Chondrocyte (in vitro differentiated cells): ENCODE data around the gene CFAP74. TPM values are rescaled to one million over a fixed set of nuclear protein-coding genes. Genes with fewer than 3 reads are reported as not detected.
"Not testable (repeated sequence)": the region's sequence is repeated elsewhere in the genome, so short reads cannot be mapped to it uniquely, and the experiment has no call there.

Source experiments
- DNase-seq: peaks from one replicate; pipeline ENCODE4 v3.0.0; 2021; ENCODE audit warnings: mixed read lengths, low spot score
- H3K27ac Mint-ChIP-seq: one replicate; pipeline ENCODE4 v1.8.0; 2021; ENCODE audit warnings: mild to moderate bottlenecking, moderate library complexity, mixed read lengths; ENCODE audit not compliant: unreplicated experiment
- H3K27me3 Mint-ChIP-seq: 2 replicates; pipeline ENCODE4 v1.8.0; 2021; ENCODE audit warnings: low read depth, mixed read lengths
- H3K36me3 Mint-ChIP-seq: 2 replicates; pipeline ENCODE4 v1.8.0; 2021; ENCODE audit warnings: low read depth, mixed read lengths
- H3K4me1 Mint-ChIP-seq: 2 replicates; pipeline ENCODE4 v1.8.0; 2021; ENCODE audit warnings: low read depth, mild to moderate bottlenecking, mixed read lengths
- H3K4me3 Mint-ChIP-seq: one replicate; pipeline ENCODE4 v1.8.0; 2021; ENCODE audit warnings: mild to moderate bottlenecking, moderate library complexity, mixed read lengths; ENCODE audit not compliant: unreplicated experiment
- H3K9me3 Mint-ChIP-seq: 2 replicates; pipeline ENCODE4 v1.8.0; 2021; ENCODE audit warnings: low read depth, mixed read lengths
- total RNA-seq: library from RNA; stranded (reverse); gene quantifications from 3 replicates; pipeline ENCODE4 v1.2.1, GENCODE V29; 2021
- TF ChIP-seq, protein P1 (sequence below): fragments of 200-600 bp; sonication (generic); IDR thresholded peaks from 2 replicates; pipeline ENCODE4 v1.5.0; 2021; ENCODE audit warnings: antibody characterized with exemption, mild to moderate bottlenecking, moderate library complexity

Gene CFAP74
- total RNA-seq, 1 donor from 2014 or later: not detected

DNA sequence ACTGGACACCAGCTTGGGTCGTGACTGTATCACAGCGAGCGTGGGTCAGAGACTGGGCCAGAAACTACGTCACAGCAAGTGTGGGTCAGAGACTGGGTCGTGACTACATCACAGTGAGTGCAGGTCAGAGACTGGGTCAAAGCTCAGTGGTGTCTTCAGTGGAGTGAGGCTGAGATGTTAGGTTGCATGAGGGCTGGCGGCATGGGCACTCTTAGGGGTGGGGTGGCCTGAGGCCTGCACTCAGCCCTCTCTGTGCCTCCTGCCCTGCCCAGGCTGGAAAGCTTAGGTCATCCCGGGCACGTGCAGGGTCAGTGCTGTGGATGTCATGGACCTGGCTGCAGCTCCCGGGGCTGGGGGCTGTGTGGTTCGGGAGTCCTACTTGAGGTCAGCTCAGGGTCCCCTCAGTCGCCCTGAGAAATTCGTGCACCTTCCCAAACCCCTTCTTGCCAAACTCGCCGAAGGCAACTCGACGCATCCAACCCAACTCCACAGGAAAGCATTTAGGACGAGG is 19.0 kb downstream of the CFAP74 start:
- Mint-ChIP-seq H3K27ac (no peak overlapping the region), H3K36me3 (no peaks in the 10 kb centered on the region), H3K27me3 (peaks cover 16% of the 10 kb centered on the region), H3K9me3 (no peaks in the 10 kb centered on the region), H3K4me3 (no peak overlapping the region), H3K4me1 (peaks cover 5% of the 10 kb centered on the region)
- no peak for DNase-seq
- TF ChIP-seq, protein P1, sequence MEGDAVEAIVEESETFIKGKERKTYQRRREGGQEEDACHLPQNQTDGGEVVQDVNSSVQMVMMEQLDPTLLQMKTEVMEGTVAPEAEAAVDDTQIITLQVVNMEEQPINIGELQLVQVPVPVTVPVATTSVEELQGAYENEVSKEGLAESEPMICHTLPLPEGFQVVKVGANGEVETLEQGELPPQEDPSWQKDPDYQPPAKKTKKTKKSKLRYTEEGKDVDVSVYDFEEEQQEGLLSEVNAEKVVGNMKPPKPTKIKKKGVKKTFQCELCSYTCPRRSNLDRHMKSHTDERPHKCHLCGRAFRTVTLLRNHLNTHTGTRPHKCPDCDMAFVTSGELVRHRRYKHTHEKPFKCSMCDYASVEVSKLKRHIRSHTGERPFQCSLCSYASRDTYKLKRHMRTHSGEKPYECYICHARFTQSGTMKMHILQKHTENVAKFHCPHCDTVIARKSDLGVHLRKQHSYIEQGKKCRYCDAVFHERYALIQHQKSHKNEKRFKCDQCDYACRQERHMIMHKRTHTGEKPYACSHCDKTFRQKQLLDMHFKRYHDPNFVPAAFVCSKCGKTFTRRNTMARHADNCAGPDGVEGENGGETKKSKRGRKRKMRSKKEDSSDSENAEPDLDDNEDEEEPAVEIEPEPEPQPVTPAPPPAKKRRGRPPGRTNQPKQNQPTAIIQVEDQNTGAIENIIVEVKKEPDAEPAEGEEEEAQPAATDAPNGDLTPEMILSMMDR: no peak

DNA sequence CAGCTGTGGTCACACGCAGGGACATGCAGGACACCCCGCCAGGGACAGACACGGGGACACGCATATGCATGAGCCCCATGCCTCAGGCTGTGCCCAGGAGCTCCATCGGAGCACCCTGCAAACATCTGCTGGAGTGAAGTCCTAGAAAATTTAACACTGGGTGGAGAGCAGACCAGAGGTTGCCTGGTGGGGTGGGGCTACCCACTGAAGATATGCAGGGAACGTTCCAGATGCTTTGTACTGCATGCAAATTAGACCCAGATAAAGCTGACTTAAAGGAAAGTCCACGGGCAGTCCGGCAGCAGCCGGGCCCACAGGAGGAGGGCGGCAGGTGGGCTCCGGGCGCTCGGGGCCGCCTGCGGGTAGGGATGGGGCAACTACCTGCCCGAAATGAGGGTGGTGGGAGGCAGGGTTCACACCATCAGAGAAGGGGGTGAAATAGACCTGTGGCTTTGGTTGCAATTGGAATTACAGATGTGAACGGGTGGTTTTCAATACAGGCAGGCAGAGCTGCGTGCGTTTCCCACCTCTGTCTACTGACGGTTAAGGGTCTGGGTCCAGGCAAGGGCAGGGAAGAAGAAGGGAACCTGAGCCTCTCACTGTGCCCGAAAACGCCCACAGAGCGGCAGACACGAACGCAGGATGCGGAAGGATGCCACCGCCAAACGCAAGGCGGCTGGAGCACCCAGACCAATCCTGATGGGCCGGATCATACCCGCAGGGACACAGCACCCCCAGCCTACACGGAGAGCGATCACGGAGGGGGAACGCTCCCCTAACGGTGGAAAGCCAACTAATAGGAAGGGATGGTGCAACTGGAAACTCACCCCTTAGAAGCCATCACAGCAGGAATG is 21.0 kb downstream of the CFAP74 start:
- no peaks in the 10 kb centered on the region for H3K4me1 Mint-ChIP-seq
- no peaks in the 10 kb centered on the region for H3K36me3 Mint-ChIP-seq
- no peaks in the 10 kb centered on the region for H3K9me3 Mint-ChIP-seq
- TF ChIP-seq, protein P1: no peak
- H3K27ac Mint-ChIP-seq: no peak overlapping the region
- H3K27me3 Mint-ChIP-seq: peaks cover 5% of the 10 kb centered on the region
- no peak for DNase-seq
- no peak overlapping the region for H3K4me3 Mint-ChIP-seq

DNA sequence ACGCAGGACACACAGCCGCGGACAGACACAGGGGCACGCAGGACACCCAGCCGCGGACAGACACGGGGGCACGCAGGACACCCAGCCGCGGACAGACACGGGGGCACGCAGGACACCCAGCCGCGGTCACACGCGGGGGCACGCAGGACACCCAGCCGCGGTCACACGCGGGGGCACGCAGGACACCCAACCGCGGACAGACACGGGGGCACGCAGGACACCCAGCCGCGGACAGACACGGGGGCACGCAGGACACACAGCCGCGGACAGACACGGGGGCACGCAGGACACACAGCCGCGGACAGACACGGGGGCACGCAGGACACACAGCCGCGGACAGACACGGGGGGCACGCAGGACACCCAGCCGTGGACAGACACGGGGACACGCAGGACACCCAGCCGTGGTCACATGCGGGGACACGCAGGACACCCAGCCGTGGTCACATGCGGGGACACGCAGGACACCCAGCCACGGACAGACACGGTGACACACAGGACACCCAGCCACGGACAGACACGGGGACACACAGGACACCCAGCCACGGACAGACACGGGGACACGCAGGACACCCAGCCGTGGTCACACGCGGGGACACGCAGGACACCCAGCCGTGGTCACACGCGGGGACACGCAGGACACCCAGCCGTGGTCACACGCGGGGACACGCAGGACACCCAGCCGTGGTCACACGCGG is 21.8 kb downstream of the CFAP74 start:
- H3K27me3 Mint-ChIP-seq, H3K4me3 Mint-ChIP-seq, H3K4me1 Mint-ChIP-seq, H3K36me3 Mint-ChIP-seq, H3K27ac Mint-ChIP-seq, DNase-seq, H3K9me3 Mint-ChIP-seq: not testable (repeated sequence)

DNA sequence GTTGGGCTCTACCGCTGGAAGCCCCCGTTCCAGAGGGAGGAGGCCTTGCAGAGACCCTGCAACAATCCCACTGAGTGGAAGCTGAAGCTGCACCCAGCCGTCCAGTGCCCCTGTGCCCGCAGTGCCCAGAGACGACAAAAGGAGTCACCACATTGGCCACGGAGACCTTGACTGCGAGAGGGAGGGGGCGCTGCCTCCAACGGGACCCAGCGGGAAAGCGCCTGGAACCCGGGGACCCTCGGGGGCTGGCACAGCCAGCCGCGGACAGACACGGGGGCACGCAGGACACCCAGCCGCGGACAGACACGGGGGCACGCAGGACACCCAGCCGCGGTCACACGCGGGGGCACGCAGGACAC is 22.5 kb downstream of the CFAP74 start:
- H3K4me3 Mint-ChIP-seq: no peak overlapping the region
- TF ChIP-seq, protein P1: no peak
- H3K9me3 Mint-ChIP-seq: no peaks in the 10 kb centered on the region
- no peaks in the 10 kb centered on the region for H3K36me3 Mint-ChIP-seq
- peaks cover 13% of the 10 kb centered on the region for H3K27me3 Mint-ChIP-seq
- no peaks in the 10 kb centered on the region for H3K4me1 Mint-ChIP-seq
- H3K27ac Mint-ChIP-seq: no peak overlapping the region
- DNase-seq: no peak

DNA sequence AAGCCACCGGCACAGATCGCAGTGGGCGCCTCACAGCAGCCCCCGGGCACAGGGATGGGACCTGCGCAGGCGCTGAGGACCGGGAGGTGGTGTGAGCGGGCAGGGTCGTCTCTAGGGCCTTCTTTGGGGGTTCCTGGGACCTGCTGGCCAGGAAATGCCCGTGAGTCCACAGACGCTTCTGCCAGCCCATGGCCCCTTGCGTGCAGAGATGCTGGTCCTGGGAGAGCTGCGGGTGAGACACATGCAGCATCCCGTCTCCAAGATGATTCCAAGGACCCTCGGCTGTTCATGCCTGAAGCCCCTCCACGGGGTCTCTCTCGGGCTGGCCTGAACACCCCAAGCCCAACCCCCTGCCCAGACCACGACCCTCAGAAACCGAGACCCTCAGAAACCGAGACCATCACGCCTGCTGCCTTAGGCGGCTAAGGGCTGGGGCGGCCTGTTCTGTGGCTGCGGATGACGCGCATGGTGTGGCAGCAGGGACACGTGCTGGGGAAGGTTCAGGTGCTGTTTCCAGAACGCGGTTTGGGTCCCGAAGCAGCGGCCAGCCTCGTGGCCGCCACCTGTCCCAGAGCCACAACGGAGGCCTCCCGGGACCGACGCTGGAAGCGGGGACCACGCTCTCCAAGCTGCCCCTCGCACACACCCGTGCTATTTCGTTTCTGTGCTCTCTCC is 23.0 kb downstream of the CFAP74 start:
- Mint-ChIP-seq H3K9me3 (no peaks in the 10 kb centered on the region), H3K27ac (no peak overlapping the region), H3K4me1 (no peaks in the 10 kb centered on the region), H3K4me3 (no peak overlapping the region), H3K27me3 (peaks cover 15% of the 10 kb centered on the region), H3K36me3 (no peaks in the 10 kb centered on the region)
- no peak for DNase-seq
- TF ChIP-seq, protein P1: no peak
